ENCODE measurements around the gene IL17RB.

DNA sequence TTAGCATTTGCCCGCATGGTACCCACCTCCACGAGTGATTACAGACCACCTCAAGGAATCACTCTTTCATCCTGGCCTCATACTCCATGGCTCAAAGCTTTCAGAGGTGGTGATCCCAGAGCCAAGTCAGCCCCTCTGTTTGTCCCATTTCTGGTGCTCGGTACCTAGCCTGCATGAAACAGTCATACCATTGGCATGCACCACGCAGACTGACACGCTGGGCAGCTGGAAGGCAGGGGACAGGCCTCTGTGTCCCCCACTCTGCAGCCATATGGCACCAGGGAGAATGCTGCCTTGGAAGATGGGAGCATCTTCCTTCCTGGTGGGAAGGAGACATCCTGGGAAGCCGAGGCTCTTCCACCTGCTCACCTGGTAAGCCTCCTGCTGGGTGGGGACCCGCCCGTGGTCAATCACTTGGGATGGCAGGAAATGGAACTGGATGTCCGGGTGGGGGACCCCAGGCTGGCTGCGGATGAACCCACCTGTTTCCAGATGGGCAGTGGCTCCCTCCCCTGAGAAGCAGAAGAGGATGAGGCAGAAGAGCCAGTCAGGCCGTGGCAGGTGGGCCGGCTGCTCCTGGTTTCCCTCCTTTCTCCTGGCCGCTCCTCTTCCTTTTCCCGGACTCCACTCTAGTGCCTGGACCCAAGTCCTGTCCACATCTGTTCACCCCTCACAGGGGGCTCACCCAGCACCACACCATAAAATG is 27.1 kb upstream of the IL17RB start:
- TF ChIP-seq, protein P1, sequence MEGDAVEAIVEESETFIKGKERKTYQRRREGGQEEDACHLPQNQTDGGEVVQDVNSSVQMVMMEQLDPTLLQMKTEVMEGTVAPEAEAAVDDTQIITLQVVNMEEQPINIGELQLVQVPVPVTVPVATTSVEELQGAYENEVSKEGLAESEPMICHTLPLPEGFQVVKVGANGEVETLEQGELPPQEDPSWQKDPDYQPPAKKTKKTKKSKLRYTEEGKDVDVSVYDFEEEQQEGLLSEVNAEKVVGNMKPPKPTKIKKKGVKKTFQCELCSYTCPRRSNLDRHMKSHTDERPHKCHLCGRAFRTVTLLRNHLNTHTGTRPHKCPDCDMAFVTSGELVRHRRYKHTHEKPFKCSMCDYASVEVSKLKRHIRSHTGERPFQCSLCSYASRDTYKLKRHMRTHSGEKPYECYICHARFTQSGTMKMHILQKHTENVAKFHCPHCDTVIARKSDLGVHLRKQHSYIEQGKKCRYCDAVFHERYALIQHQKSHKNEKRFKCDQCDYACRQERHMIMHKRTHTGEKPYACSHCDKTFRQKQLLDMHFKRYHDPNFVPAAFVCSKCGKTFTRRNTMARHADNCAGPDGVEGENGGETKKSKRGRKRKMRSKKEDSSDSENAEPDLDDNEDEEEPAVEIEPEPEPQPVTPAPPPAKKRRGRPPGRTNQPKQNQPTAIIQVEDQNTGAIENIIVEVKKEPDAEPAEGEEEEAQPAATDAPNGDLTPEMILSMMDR (optimal IDR thresholded peaks at IDR 0.05 in 1 of 3, IDR thresholded peaks at IDR 0.05 in 1 of 3, conservative IDR thresholded peaks at IDR 0.05 in 1 of 3; ENCODE audit: extremely low read depth in 1 of 3, insufficient read depth in 2 of 3, low read length in 3 of 3), result no peak
- TF ChIP-seq EZH2 (IDR thresholded peaks at IDR 0.05; ENCODE audit: low read length), result no peak
